ENCODE data around the gene NCAM2. TPM values are rescaled to one million over a fixed set of nuclear protein-coding genes. Genes with fewer than 3 reads are reported as not detected.

Gene NCAM2
- total RNA-seq, 1 donor from 2014 or later: 0.84 TPM

- no peaks in the 10 kb centered on the region for H3K36me3 ChIP-seq
- H3K9ac ChIP-seq: no peak overlapping the region
- no peaks in the 10 kb centered on the region for H3K9me3 Mint-ChIP-seq
- H2AFZ ChIP-seq (replicated peaks): no peak overlapping the region
- H4K20me1 ChIP-seq (ENCODE audit: low read depth): no peaks in the 10 kb centered on the region
- TF ChIP-seq EZH2 (IDR thresholded peaks at IDR 0.05) (no peak), EZH2phosphoT487 (IDR thresholded peaks at IDR 0.05) (no peak), CTCF (IDR thresholded peaks at IDR 0.05) (no peak)
- no peak overlapping the region for H3K4me3 ChIP-seq
- no peaks in the 10 kb centered on the region for H3K27me3 Mint-ChIP-seq (ENCODE audit: insufficient read depth, low read depth)
- H3K9me3 ChIP-seq (ENCODE audit: low read depth): no peaks in the 10 kb centered on the region
- no peak for DNase-seq (ENCODE audit: low spot score)
- no peaks in the 10 kb centered on the region for H3F3A ChIP-seq (ENCODE audit: low read depth)
- no peaks in the 10 kb centered on the region for H3K27me3 ChIP-seq
- no peak overlapping the region for H3K4me3 Mint-ChIP-seq
- no peaks in the 10 kb centered on the region for H3K4me1 ChIP-seq
- no peaks in the 10 kb centered on the region for H3K79me2 ChIP-seq (ENCODE audit: low read depth)
- no peak overlapping the region for H3K27ac Mint-ChIP-seq
- no peak overlapping the region for H3K27ac ChIP-seq
- H3K4me1 Mint-ChIP-seq: no peaks in the 10 kb centered on the region
- H3K4me2 ChIP-seq: no peak overlapping the region
- no peaks in the 10 kb centered on the region for H3K36me3 Mint-ChIP-seq
Observed at GRCh38 chr21:21195417-21195943, 197.3 kb downstream of the NCAM2 start.

- H3K9me3 ChIP-seq (ENCODE audit: low read depth): no peaks in the 10 kb centered on the region
- TF ChIP-seq EZH2phosphoT487 (IDR thresholded peaks at IDR 0.05) (no peak), CTCF (IDR thresholded peaks at IDR 0.05) (no peak), EZH2 (IDR thresholded peaks at IDR 0.05) (no peak)
- H3K27me3 Mint-ChIP-seq (ENCODE audit: insufficient read depth, low read depth): no peaks in the 10 kb centered on the region
Observed at GRCh38 chr21:21196087-21196486, 197.9 kb downstream of the NCAM2 start.

GRCh38 chr21:21196848-21197247 lies 198.6 kb downstream of the NCAM2 start:
- no peaks in the 10 kb centered on the region for H3K9me3 ChIP-seq (ENCODE audit: low read depth)
- no peaks in the 10 kb centered on the region for H3F3A ChIP-seq (ENCODE audit: low read depth)
- TF ChIP-seq EZH2phosphoT487 (IDR thresholded peaks at IDR 0.05): no peak
- no peak for TF ChIP-seq EZH2 (IDR thresholded peaks at IDR 0.05)
- TF ChIP-seq CTCF (IDR thresholded peaks at IDR 0.05): no peak
- H3K9me3 Mint-ChIP-seq: no peaks in the 10 kb centered on the region
- no peak overlapping the region for H3K27ac Mint-ChIP-seq
- H2AFZ ChIP-seq (replicated peaks): no peak overlapping the region
- no peak overlapping the region for H3K4me3 Mint-ChIP-seq
- no peaks in the 10 kb centered on the region for H3K79me2 ChIP-seq (ENCODE audit: low read depth)
- no peaks in the 10 kb centered on the region for H3K27me3 Mint-ChIP-seq (ENCODE audit: insufficient read depth, low read depth)
- no peak overlapping the region for H3K4me2 ChIP-seq
- H3K36me3 Mint-ChIP-seq: no peaks in the 10 kb centered on the region
- no peaks in the 10 kb centered on the region for H3K27me3 ChIP-seq
- H3K4me1 ChIP-seq: no peaks in the 10 kb centered on the region
- H4K20me1 ChIP-seq (ENCODE audit: low read depth): no peaks in the 10 kb centered on the region
- H3K4me3 ChIP-seq: no peak overlapping the region
- H3K4me1 Mint-ChIP-seq: no peaks in the 10 kb centered on the region
- DNase-seq (ENCODE audit: low spot score): no peak
- no peak overlapping the region for H3K27ac ChIP-seq
- H3K36me3 ChIP-seq: no peaks in the 10 kb centered on the region
- H3K9ac ChIP-seq: no peak overlapping the region

More at GRCh38 chr21:21196087-21196486, 197.9 kb downstream of the NCAM2 start:
- Histone ChIP-seq H3K4me1 (no peaks in the 10 kb centered on the region), H3K4me2 (no peak overlapping the region), H3F3A (ENCODE audit: low read depth) (no peaks in the 10 kb centered on the region), H2AFZ (replicated peaks) (peak overlapping the region; percentile 4), H3K27ac (no peak overlapping the region), H4K20me1 (ENCODE audit: low read depth) (no peaks in the 10 kb centered on the region), H3K4me3 (no peak overlapping the region), H3K36me3 (no peaks in the 10 kb centered on the region), H3K9ac (no peak overlapping the region), H3K79me2 (ENCODE audit: low read depth) (no peaks in the 10 kb centered on the region), H3K27me3 (no peaks in the 10 kb centered on the region)
- Mint-ChIP-seq H3K4me1 (no peaks in the 10 kb centered on the region), H3K9me3 (no peaks in the 10 kb centered on the region), H3K36me3 (no peaks in the 10 kb centered on the region), H3K4me3 (no peak overlapping the region), H3K27ac (no peak overlapping the region)
- DNase-seq (ENCODE audit: low spot score): no peak

Measured in neural progenitor cell (in vitro differentiated cells).